ENCODE data around the gene PLA2G15.
A peak's percentile ranks its signal among the peaks of the same experiment; 100 is the strongest.

PLA2G15 gene

DNA sequence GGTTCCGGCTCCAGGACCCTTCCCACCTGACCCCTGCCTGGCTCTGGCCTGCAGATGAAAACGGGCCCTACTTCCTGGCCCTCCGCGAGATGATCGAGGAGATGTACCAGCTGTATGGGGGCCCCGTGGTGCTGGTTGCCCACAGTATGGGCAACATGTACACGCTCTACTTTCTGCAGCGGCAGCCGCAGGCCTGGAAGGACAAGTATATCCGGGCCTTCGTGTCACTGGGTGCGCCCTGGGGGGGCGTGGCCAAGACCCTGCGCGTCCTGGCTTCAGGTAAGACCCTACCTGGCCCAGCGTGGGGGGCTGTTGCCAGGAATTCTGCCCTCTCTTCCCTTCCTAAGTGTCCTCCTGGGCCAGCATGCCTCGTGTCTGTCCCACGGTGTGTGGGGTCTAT, 10.5 kb downstream of the PLA2G15 start:
- CTCF ChIA-PET = interaction anchor here (1.8 to 19.1 kb wide), 3 partner anchors 7 to 74 kb away, joined by 5 to 619 read pairs (median 113); partner anchors contain the start of genes PLA2G15 and SLC7A6
- TF ChIP-seq CTCF (IDR thresholded peaks at IDR 0.05; ENCODE audit: control extremely low read depth, extremely low read depth, low read depth, missing control alignments) = no peak
- POLR2A ChIA-PET = no interaction called here
- no peak for DNase-seq (ENCODE audit: extremely low spot score)

- DNase-seq (ENCODE audit: extremely low spot score) = peak; percentile 80
- CTCF ChIA-PET = interaction anchor here (1.0 to 19.1 kb wide), 7 partner anchors 11 to 73 kb away, joined by 3 to 619 read pairs (median 5); partner anchors contain the start of gene PLA2G15
- no peak for TF ChIP-seq CTCF (IDR thresholded peaks at IDR 0.05; ENCODE audit: control extremely low read depth, extremely low read depth, low read depth, missing control alignments)
- POLR2A ChIA-PET = interaction anchor here (0.6 to 1.5 kb wide), 4 partner anchors 12 to 53 kb away, joined by 3 to 6 read pairs (median 4); partner anchors contain the start of genes PLA2G15, PRMT7 and SLC7A6OS
Measured at GRCh38 chr16:68257251-68257905, 12.2 kb downstream of the PLA2G15 start.

- no peak for DNase-seq (ENCODE audit: extremely low spot score)
- TF ChIP-seq CTCF (IDR thresholded peaks at IDR 0.05; ENCODE audit: control extremely low read depth, extremely low read depth, low read depth, missing control alignments) = no peak
- ChIA-PET CTCF (interaction anchor here (1.0 to 19.1 kb wide), 7 partner anchors 10 to 72 kb away, joined by 3 to 619 read pairs (median 5); partner anchors contain the start of gene PLA2G15), POLR2A (interaction anchor here (0.6 to 1.5 kb wide), 3 partner anchors 13 to 53 kb away, joined by 4 to 6 read pairs (median 4); partner anchors contain the start of genes PLA2G15, PRMT7 and SLC7A6OS)
Measured at GRCh38 chr16:68257906-68258800, 13.0 kb downstream of the PLA2G15 start.

DNA sequence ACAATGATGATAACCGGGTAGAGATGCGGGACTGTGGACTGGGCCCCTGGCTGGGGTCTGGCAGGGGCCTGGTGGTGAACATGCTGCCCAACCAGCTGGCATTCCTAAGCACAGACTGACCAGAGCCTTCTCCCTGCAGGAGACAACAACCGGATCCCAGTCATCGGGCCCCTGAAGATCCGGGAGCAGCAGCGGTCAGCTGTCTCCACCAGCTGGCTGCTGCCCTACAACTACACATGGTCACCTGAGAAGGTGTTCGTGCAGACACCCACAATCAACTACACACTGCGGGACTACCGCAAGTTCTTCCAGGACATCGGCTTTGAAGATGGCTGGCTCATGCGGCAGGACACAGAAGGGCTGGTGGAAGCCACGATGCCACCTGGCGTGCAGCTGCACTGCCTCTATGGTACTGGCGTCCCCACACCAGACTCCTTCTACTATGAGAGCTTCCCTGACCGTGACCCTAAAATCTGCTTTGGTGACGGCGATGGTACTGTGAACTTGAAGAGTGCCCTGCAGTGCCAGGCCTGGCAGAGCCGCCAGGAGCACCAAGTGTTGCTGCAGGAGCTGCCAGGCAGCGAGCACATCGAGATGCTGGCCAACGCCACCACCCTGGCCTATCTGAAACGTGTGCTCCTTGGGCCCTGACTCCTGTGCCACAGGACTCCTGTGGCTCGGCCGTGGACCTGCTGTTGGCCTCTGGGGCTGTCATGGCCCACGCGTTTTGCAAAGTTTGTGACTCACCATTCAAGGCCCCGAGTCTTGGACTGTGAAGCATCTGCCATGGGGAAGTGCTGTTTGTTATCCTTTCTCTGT, 14.0 kb downstream of the PLA2G15 start:
- no peak for TF ChIP-seq CTCF (IDR thresholded peaks at IDR 0.05; ENCODE audit: control extremely low read depth, extremely low read depth, low read depth, missing control alignments)
- DNase-seq (ENCODE audit: extremely low spot score) = no peak
- CTCF ChIA-PET = interaction anchor here (1.6 to 19.1 kb wide), 6 partner anchors 16 to 109 kb away, joined by 5 to 619 read pairs (median 127); partner anchors contain the start of gene PLA2G15
- POLR2A ChIA-PET = interaction anchor here (1.5 kb wide), 1 partner anchor 52 kb away, joined by 4 read pairs; the partner anchor contains the start of genes PRMT7 and SLC7A6OS

- no peak for DNase-seq (ENCODE audit: extremely low spot score)
- no peak for TF ChIP-seq CTCF (IDR thresholded peaks at IDR 0.05; ENCODE audit: control extremely low read depth, extremely low read depth, low read depth, missing control alignments)
- POLR2A ChIA-PET = interaction anchor here (1.0 to 1.6 kb wide), 6 partner anchors 9 to 47 kb away, joined by 3 to 7 read pairs (median 6); partner anchors contain the start of genes PRMT7 and SLC7A6OS
- CTCF ChIA-PET = interaction anchor here (0.8 to 19.1 kb wide), 25 partner anchors 12 to 335 kb away, joined by 3 to 619 read pairs (median 6); partner anchors contain the start of genes PLA2G15, PRMT7 and SLC7A6OS
Measured at GRCh38 chr16:68263559-68264127, 18.5 kb downstream of the PLA2G15 start.

Measured in GM10248 (cell line).